ENCODE data around the gene SLC25A21.

GRCh38 chr14:36940476-36940875, 231.9 kb downstream of the SLC25A21 start:
- no peak for TF ChIP-seq CTCF (IDR thresholded peaks at IDR 0.05; ENCODE audit: low read length)
- TF ChIP-seq EZH2 (optimal IDR thresholded peaks at IDR 0.05; ENCODE audit: low read depth, low read length): no peak

Measured in MM.1S (cell line).